ENCODE results near the gene LRRC3.

DNA sequence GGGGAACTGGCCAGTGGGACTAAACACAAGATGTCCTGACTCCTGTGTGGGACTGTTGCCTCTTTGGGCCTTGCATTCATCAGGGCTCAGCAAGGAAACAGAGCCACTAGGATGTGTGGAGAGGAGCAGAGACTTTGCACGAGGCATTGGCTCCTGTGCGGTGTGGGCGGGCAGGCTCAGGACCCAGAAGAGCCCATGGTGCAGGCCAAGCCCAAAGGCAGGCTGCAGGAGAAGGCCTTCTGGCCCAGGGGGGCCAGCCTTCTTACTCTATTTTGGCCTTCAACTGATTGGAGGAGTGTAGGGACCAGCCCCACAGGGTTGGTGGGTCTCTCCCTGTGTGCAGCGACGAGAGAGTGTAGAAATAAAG is 23.5 kb downstream of the LRRC3 start:
- TF ChIP-seq, protein P1, sequence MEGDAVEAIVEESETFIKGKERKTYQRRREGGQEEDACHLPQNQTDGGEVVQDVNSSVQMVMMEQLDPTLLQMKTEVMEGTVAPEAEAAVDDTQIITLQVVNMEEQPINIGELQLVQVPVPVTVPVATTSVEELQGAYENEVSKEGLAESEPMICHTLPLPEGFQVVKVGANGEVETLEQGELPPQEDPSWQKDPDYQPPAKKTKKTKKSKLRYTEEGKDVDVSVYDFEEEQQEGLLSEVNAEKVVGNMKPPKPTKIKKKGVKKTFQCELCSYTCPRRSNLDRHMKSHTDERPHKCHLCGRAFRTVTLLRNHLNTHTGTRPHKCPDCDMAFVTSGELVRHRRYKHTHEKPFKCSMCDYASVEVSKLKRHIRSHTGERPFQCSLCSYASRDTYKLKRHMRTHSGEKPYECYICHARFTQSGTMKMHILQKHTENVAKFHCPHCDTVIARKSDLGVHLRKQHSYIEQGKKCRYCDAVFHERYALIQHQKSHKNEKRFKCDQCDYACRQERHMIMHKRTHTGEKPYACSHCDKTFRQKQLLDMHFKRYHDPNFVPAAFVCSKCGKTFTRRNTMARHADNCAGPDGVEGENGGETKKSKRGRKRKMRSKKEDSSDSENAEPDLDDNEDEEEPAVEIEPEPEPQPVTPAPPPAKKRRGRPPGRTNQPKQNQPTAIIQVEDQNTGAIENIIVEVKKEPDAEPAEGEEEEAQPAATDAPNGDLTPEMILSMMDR (IDR thresholded peaks at IDR 0.05; ENCODE audit: low read length): no peak
- TF ChIP-seq EZH2phosphoT487 (IDR thresholded peaks at IDR 0.05; ENCODE audit: low read length) (no peak), EZH2 (optimal IDR thresholded peaks at IDR 0.05; ENCODE audit: low read depth, low read length) (no peak)

Data from MM.1S (cell line).